ENCODE measurements around the gene PTGIS. TPM values are rescaled to one million over a fixed set of nuclear protein-coding genes. Genes with fewer than 3 reads are reported as not detected.

The PTGIS gene
- total RNA-seq, 1 donor from 2014 or later: 45.3 TPM

GRCh38 chr20:49501917-49502316 is 66.0 kb downstream of the PTGIS start:
- no peak for DNase-seq (ENCODE audit: low spot score)

DNA sequence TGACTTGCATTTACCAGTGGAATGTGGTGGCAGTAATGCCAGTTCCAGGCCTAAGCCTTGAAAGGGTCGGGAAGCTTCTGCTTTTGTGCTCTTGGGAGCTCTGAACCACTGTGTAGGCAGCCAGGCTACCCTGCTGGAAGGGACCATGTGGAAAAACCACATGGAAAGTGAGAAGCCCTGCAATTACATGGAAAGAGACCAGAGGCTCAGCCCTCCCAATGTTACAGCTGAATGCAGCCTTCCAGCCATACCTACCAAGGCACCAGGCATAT is 70.6 kb downstream of the PTGIS start:
- no peak for DNase-seq (ENCODE audit: low spot score)

- DNase-seq (ENCODE audit: low spot score): no peak
Measured at GRCh38 chr20:49496553-49497397, 71.2 kb downstream of the PTGIS start.

DNA sequence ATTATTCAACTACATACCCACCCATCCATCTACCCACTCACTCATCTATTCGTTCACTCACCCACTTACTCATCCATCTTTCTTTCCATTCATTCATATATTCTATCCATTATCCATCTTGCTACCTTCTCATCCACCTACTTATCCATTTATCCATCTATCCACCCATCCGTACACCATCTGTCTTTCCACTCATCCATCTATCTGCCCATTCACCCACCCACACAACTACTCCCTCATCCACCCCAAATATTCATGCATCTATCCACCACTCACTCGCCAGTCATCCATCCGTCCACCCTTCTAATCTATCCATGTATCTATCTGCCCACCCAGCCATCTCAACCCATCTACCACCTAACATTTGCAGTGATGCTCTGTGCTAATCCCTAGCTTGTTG is 71.9 kb downstream of the PTGIS start:
- no peak for DNase-seq (ENCODE audit: low spot score)

GRCh38 chr20:49490689-49491088 is 77.2 kb downstream of the PTGIS start:
- no peak for DNase-seq (ENCODE audit: low spot score)

- DNase-seq (ENCODE audit: low spot score): no peak
Measured at GRCh38 chr20:49489688-49490087, 78.2 kb downstream of the PTGIS start.

- no peak for DNase-seq (ENCODE audit: low spot score)
Measured at GRCh38 chr20:49486064-49486463, 81.9 kb downstream of the PTGIS start.

GRCh38 chr20:49485563-49485962 is 82.4 kb downstream of the PTGIS start:
- DNase-seq (ENCODE audit: low spot score): no peak

GRCh38 chr20:49484180-49485140 is 83.5 kb downstream of the PTGIS start:
- peak; percentile 81 for DNase-seq (ENCODE audit: low spot score)

- DNase-seq (ENCODE audit: low spot score): no peak
Measured at GRCh38 chr20:49483696-49484123, 84.2 kb downstream of the PTGIS start.

DNA sequence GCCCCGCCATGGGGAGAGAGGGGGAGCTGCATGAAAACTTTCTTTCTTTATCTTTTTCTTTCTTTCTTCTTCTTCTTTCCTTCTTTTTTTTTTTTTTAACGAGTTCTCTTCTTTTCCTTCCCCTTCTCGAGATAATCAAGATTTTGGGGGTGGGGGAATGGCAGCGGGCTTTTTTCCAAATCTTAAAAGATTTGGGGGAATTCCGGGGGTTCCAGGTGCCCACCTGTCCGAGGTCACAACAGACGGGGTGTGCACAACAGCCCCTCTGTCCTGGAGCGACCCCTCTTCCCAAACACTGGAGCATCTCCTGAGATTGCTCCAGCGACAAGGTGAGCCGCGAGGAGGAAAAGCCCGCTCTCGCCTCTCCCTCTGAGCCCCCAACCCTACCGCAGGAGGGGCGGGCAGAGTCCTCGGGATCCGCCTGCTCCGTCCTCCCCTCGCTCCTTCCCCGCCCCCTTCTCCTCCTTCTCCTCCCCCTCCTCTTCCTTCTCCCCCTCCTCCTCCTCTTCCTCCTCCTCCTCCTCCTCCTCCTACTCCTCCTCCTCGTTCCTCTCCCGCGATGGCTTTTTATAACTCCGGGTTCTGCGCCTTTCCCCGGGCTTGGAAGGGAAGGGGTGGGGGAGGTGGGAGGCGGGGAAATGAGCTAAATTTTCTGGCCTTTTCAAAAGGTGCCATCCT is 84.8 kb downstream of the PTGIS start:
- no peak for DNase-seq (ENCODE audit: low spot score)

GRCh38 chr20:49482621-49483017 is 85.3 kb downstream of the PTGIS start, which contains the start of gene KCNB1:
KCNB1 (minus strand) TSS chr20:49482668; CDS start chr20:49482480, 188 bp downstream.
- peak; percentile 85 for DNase-seq (ENCODE audit: low spot score)

GRCh38 chr20:49482173-49482572 is 85.8 kb downstream of the PTGIS start:
- no peak for DNase-seq (ENCODE audit: low spot score)

- no peak for DNase-seq (ENCODE audit: low spot score)
Measured at GRCh38 chr20:49481116-49481515, 86.8 kb downstream of the PTGIS start.

GRCh38 chr20:49480236-49480635 is 87.7 kb downstream of the PTGIS start:
- no peak for DNase-seq (ENCODE audit: low spot score)

DNA sequence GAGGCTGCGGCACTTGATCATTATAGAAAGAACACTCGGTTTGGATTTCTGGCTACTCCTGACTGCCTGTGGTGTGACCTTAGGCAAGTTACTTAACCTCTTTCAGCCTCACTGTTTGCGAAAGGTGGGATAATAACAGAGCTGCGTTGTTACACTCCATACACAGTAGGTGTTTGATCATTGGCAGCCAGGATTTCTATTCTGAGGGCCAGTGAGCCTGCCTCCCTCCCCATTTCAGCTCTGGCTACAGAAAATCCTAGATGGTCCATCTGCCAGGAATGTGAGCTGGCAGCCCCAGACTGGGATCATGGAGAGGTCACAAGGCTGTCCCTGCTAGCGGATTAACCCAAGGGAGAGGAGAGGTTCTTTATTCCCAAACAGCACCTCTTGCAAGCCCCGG is 88.2 kb downstream of the PTGIS start:
- DNase-seq (ENCODE audit: low spot score): no peak

DNA sequence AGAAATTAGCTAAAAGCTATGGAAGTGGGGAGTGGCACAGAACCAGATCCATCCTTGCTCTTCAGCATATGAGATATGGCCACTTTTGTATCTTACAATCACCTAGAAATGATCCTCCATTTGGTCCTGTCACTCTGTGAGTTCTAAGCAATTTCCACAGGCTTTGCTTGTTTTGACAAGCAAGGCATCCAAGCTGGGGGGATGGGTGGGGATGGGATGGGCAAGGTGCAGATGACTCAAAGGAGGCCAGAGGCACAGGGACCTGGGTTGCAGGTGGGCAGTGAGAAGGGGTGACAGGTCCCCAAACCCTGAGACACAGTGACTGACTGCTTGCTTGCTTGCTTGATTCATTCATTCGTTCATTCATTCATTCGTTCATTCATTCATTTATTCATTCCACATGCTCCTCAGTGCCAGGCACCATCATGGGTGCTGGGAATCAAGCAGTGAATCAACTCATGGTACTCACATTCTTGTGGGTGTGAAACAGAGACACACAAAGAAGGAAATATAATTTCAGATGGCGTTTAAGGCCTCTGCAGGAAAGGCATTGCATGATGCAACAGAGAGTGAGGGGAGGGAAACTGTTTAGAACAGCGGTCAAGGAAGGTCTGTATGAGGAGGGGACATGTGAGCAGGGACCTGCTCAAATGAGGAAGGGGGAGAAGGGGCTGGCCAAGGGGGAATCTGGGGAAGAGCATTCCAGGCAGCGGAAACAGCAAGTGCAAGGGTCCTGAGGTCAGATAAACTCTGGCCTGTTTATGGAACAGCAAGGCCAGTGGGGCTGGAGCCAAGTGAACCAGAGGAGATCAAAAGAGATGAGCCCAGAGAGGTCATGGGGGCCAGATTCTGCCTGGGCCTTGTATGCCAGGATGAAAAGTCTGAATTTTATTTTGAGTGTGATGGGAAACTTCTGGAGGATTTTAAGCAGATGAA is 88.9 kb downstream of the PTGIS start:
- no peak for DNase-seq (ENCODE audit: low spot score)

- DNase-seq (ENCODE audit: low spot score): no peak
Measured at GRCh38 chr20:49478266-49478665, 89.7 kb downstream of the PTGIS start.

DNA sequence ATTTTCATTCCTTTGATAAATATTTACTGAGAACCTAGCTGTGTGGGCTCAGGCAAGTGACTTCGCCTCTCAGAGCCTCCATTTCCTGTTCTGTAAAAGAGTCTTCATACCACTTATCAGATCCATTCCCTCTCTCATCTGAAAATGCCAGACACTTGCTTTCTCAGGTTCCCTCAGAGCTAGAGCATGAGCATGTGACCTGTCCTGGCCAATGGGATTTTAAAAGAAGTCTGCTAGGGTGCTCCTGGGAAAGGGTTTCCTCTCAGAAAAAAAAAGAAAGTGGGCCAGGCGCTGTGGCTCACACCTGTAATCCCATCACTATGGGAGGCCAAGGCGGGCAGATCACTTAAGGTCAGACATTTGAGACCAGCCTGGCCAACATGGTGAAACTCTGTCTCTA is 90.7 kb downstream of the PTGIS start:
- no peak for DNase-seq (ENCODE audit: low spot score)

GRCh38 chr20:49476016-49476355 is 92.0 kb downstream of the PTGIS start:
- peak; percentile 73 for DNase-seq (ENCODE audit: low spot score)

Measured in umbilical cord (tissue), 2 donors.